DMS 273 treated with DMSO at 0.1 percent for 48 hours (cell line): Measurements from ENCODE around the gene ZBED5.
"Not testable (repeated sequence)": the region's sequence is repeated elsewhere in the genome, so short reads cannot be mapped to it uniquely, and the experiment has no call there.

Experiments used
- DNase-seq: peaks from one replicate; lab custom pipeline; 2025; lab: John Stamatoyannopoulos, UW

The ZBED5 gene

DNA sequence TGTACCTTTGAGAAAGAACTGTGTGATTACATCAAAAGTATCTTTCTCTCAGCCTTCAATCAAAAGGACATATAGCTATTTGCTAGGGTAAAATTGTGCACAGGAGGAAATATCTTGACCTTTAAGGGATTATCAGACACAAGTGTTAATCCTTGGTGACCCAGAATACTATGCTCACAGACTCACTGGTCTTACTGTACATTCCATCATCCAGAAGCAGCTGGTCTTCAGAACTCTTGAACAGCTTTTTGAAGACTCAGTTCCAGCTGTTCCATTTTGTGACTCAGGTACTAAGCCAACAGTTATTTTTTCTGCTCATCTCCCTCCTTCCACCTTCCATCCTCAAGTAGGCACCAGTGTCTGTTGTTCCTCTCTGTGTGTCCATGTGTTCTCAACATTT is 19.8 kb downstream of the ZBED5 start:
- DNase-seq = no peak

DNA sequence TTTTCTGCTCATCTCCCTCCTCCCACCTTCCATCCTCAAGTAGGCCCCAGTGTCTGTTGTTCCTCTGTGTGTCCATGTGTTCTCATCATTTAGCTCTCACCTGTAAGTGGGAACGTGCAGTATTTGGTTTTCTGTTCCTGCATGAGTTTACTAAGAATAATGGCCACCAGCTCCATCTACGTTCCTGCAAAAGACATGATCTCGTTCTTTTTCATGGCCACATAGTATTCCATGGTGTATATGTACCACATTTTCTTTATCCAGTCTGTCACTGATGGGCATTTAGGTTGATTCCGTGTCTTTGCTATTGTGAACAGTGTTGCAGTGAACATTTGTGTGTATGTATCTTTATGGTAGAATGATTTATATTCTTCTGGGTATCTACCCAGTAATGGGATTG is 21.0 kb downstream of the ZBED5 start:
- not testable (repeated sequence) for DNase-seq

DNA sequence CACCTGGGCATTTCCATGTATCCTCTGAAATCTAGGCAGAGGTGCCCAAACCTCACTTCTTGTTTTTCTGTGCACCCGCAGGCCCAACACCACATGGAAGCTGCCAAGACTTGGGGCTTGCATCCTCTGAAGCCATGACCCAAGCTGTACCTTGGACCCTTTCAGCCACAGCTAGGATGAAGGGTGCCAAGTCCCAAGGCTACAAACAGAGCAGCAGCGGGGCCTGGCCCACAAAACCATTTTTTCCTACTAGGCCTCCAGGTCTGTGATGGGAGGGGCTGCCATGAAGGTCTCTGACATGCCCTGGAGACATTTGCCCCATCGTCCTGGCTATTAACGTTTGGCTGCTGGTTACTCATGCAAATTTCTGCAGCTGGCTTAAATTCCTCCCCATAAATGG is 28.7 kb downstream of the ZBED5 start:
- DNase-seq = no peak

DNA sequence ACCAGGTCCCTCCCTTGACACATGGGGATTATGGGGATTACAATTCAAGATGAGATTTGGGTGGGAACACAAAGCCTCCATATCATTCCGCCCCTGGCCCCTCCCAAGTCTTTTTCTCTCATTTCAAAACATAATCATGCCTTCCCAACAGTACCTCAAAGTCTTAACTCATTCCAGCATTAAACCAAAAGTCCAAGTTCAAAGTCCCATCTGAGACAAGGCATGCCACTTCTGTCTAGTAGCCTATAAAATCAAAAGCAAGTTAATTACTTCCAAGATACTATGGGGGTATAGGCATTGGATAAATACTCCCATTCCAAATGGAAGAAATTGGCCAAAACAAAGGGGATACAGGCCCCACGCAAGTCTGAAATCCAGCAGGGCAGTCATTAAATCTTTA is 29.5 kb downstream of the ZBED5 start:
- no peak for DNase-seq

DNA sequence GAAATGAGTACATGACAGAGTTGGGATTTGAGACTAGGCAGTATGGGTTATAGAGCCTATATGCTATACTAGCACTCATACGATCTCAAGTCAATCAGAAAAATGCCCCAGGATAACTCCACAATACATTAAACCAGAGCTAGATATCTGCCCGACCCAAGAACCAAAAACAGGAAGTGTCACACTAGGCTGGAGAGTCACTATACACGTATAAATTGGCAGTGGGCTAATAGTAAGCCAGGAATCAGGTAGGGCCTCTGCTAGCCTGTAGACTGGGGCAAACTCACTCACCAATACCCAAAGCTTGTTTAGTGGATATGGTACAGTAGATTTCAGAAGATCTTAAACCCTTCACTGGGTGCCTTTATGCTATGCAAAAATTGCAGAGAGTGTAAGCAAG is 33.0 kb downstream of the ZBED5 start:
- DNase-seq = no peak

DNA sequence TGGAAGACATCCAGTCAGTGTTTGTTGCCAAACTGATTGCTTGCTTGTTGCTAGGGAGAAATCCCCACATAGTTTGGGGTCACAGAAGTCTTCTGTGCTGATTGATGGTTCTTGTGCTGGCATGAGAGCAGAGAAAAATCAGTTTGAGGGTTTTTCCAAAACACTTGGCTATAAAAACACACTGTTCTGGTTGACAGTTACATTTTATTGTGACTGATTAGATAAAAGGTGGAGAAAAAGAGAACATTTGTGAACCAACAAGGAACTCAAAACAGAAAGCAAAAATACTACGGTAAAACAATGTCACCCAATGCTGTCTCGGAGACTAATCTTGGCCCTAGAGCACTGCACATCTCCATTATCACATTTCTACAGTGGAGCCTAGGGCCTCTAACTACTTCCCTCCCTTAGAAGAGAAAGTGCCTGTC is 34.7 kb downstream of the ZBED5 start:
- no peak for DNase-seq

DNA sequence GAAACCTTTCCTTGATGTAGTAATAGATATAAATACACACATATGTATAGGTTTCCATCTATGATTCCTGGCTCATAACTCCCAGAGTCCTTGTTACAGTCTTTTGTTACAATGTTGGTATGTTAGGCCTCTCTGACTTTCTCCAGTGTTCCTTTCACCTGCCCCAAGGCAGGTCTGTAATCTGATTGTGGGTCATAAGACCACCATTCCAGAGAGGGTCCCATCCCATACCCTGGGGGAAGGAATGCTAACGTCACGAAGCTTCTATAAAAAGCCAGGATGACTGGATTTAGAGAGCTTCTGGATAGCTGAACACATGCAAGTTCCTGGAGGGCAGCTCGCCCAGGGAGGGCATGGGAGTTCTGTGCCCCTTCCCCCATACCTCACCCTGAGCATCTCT is 35.4 kb downstream of the ZBED5 start:
- DNase-seq = not testable (repeated sequence)

DNA sequence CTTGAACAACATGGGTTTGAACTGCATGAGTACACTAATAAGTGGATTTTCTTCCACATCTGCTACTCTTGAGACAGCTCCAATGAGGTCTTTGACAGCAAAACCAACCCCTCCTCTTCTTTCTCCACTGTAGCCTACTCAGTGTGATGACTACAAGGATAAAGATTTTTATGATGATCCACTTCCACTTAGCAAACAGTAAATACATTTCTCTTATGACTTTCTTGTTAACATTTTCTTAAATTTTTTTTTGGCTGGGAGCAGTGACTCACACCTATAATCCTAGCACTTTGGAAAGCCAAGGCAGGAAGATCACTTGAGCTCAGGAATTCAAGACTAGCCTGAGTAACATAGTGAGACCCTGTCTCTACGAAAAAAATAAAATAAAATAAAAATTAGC is 39.3 kb downstream of the ZBED5 start:
- no peak for DNase-seq

DNA sequence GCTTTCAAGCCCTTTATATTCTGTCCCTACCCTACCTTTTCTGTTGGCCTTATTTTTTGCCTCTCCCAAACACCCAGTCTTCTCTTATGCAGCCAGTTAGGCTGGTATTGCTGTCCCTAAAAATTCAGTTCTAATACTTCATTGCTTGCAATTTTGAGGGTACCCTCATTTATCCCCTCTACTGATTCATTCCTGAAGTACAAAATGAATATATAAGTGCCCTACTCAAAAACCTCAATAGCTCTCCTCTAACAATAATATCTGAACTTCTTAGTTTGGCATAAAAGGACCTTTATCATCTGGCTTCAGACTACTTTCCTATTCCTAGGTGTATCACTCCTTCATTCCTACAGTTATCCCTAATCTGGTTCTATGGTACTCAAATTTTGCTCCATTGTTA is 43.9 kb downstream of the ZBED5 start:
- no peak for DNase-seq

DNA sequence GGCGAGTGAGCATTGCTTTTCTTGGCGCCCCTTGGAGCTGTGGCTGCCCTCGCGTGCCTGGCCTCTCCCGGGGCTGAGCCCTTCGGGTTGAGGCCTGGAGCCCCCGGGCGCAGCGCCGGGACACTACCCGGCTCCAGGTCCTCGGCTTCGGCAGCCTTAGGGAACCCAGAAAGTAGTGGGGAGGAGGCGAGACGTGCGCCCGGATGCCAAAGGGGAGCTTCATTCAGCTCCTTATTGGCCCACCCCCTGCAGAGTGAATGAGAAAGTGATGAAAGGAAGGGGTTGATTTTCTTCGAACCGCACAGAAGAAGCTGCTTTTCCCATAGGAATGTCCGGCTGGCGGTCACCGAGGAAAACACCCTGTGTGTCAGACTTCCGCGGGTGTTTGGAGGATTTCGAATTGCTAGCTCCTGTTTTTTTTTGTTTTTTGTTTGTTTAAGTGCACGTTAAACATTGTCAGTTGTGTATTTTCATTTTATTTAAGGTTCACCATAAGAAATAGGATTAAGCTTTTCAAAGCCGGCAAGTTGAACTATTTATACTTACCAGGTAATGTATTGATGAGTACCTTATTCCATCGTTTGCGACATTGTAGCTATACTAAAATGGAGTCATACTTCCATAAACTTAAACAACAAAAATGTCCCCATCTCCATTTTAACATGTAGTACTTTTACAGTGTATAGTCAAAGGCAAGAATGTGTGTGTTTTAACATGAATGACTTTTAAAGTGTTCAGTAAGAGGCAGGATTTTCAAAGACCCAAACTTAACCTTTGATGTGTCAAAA is 48.3 kb downstream of the ZBED5 start:
- DNase-seq = no peak

DNA sequence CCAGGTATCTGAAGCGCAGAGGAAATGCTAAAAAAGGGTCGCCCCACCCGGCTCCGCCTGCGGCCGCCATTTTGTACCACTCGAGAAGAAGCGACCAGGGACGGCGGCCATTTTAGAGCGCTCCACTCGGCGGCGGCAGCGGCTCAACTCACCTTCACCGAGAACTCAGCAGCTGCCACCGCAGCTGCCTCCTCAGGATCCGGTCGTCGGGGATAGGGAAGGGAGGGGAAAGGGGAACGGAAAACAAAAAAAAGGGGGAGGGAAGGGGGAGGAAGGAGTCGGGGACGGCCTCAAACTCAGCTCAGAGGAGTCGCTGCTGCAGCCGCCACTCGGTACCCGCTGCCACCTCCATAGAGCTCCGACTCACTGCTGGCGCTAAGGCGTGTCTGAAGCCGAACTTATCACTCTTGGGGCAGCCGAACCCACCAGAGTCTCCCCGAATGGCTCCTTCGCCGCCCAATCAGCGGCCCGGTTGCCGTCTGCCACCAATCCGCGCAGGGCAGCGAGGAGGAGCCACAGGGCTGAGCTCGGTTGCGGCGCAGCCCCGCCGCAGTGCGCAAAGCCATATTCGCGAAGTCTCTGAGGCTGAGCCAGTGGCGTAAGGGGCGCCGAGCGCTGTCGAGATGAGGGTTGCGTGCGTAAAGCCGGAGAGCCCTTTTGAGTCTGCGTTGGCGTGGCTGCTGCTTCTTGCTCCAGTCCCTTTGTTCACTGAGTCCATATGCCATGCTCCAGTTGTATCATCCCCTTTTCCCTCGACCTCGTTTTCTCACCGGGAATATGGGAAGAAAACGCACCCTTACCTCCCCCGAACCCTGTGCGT is 49.1 kb downstream of the ZBED5 start, which contains the start of gene EIF4G2:
Gene EIF4G2, minus strand, starts transcription at position 374 of the 820 bp plus-strand sequence.
- peak; percentile 94 for DNase-seq

DNA sequence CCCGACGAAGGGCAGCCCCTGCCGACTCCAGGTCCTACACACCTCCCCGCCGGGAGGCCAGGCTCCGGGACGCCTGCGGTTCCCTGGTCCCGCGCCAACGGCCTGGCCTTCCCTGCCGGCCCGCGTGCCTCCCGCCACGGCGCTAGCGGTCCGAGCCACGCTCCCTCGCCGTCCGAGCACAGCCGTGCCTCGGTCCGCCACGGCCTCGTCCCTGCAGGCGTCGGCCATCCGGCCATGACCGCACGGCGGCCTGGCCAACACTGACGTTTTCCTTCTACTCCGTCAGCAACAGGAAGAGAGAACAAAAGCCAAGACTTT is 49.7 kb downstream of the ZBED5 start:
- no peak for DNase-seq

DNA sequence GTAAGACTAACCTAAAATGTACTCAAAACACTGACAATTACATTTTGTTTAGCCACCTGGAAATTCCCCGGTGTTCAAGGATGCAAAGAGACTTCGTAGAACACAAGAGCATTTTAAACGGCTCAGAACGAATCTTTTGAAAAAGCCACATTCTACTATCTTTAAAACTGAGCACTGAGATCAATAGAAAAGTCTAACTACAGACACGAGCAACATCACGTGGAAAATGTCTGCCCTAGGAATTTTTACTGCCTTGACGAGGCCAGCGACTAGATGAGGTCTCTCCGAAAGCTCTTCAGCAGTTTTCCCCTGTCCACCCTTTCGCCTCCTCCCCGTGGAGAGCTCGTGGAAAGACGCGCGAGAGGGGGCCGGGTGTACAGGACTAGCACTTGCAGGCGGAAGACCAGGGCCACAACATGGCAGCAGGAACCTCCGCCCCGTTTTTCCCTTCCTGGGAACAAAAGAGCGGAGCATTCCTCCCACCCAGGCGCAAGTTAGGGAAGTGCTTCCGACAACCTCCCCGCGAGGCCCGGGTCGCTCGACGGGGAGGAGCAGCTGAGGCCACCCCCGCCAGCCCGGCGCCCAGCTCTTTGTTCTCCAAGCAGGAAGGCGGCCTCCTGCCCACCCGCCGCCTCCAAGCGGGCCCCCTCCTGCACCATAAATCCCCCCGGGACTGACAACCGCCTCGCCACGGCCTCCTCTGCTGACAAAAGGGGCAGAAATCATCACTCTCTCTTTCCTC is 50.2 kb downstream of the ZBED5 start:
- DNase-seq = no peak

DNA sequence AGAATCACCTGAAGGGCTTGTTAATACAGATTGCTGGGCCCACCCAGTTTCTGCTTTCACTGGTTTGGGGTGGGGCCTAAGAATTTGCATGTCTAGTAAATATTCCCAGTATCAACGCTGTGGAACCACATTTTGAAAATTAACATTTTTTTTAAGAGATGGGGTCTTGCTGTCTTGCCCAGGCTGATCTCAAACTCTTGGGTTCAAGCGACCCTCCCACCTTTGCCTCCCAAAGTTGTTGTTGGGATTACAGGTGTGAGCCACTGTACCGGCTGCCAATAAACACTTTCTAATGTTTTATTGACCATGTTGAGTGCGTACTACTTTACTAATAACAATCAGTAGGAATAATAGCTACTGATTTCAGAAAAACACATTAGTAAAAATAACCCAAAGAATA is 51.6 kb downstream of the ZBED5 start:
- no peak for DNase-seq

DNA sequence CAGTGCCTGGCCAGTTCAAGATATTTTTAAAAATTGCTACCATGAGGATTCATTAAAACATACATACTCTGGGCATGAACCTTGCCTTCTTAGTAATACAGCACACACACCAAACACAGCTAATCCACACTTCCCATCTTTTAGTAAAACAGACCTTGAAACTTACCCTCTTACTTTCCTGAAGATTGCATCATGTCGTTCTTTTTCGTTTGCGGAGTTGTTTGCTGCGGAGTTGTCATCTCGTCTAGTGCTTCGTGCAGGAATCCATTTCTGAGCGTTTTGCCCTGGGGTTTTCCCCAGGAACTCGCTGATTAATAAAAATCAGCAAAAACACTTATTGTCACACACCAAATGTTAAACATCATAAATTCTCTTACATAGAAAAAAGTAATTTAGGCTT is 52.1 kb downstream of the ZBED5 start:
- no peak for DNase-seq

DNA sequence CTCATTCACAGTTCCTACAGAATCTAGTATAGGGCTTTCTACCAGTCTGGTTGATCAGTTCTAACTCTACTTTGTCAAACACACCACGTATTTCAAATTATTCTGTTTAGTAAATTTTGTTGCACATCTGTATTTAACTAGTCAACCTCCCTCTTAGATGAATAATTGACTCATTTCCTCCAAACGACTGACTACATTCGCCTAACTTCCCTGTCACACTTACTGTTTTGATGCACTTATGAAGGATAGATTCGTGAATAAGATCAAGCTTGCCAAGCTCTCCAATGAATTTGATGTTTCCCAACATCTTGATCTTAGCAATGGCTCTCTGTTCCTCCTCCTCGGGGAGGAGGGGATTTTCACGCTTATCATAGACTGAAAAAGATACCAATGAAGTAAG is 54.2 kb downstream of the ZBED5 start:
- no peak for DNase-seq
